ENCODE data around the gene DMXL1. TPM values are rescaled to one million over a fixed set of nuclear protein-coding genes. Genes with fewer than 3 reads are reported as not detected.
A peak's percentile ranks its signal among the peaks of the same experiment; 100 is the strongest.
"Not testable (repeated sequence)": the region's sequence is repeated elsewhere in the genome, so short reads cannot be mapped to it uniquely, and the experiment has no call there.

Gene DMXL1
- total and polyA plus RNA-seq, 2 experiments from 2014 or later, result 12.0 to 32.4 TPM

- Histone ChIP-seq H4K20me1 (ENCODE audit: insufficient read depth) (no peaks in the 10 kb centered on the region), H3K9me2 (ENCODE audit: insufficient read depth) (no peaks in the 10 kb centered on the region), H3K9ac (no peak overlapping the region), H3K9me3 (ENCODE audit: low read depth) (no peaks in the 10 kb centered on the region), H3K79me2 (ENCODE audit: insufficient read depth) (no peaks in the 10 kb centered on the region), H3K27ac (no peak overlapping the region), H3F3A (ENCODE audit: insufficient read depth) (no peaks in the 10 kb centered on the region), H3K4me2 (ENCODE audit: unreplicated experiment) (no peak overlapping the region), H3K36me3 (ENCODE audit: low read depth) (peaks cover 15% of the 10 kb centered on the region; the same call in 1 of the 2 replicates), H3K27me3 (replicated peaks; ENCODE audit: insufficient read depth) (no peaks in the 10 kb centered on the region), H3K4me3 (no peak overlapping the region), H3K4me1 (ENCODE audit: insufficient read depth) (no peaks in the 10 kb centered on the region), H2AFZ (no peak overlapping the region)
- 95 to 96% methylated on average over 1 of the region's 1 CpG for whole genome bisulfite sequencing, 2 experiments (ENCODE audit: low coverage in 1 of 2, low lambda C conversion rate in 2 of 2, missing lambda C conversion rate in 2 of 2)
- TF ChIP-seq EZH2 (IDR thresholded peaks at IDR 0.05; ENCODE audit: insufficient read depth, poor library complexity, severe bottlenecking) (no peak), EZH2phosphoT487 (IDR thresholded peaks at IDR 0.05; ENCODE audit: insufficient read depth, low read depth) (no peak)
- peak; percentile 20 for DNase-seq
- in situ Hi-C loops (cut with MboI), result no loop called here
Measured at GRCh38 chr5:119179857-119180641, 109.2 kb downstream of the DMXL1 start.

GRCh38 chr5:119185512-119185911 is 114.6 kb downstream of the DMXL1 start:
- H3K79me2 ChIP-seq (ENCODE audit: insufficient read depth); H3K4me1 ChIP-seq (ENCODE audit: insufficient read depth); H3K4me2 ChIP-seq (ENCODE audit: unreplicated experiment); DNase-seq; in situ Hi-C loops (cut with MboI); H2AFZ ChIP-seq; H3K9me2 ChIP-seq (ENCODE audit: insufficient read depth); H4K20me1 ChIP-seq (ENCODE audit: insufficient read depth); H3K27ac ChIP-seq; H3K27me3 ChIP-seq (replicated peaks; ENCODE audit: insufficient read depth); H3K9ac ChIP-seq; H3F3A ChIP-seq (ENCODE audit: insufficient read depth); H3K9me3 ChIP-seq (ENCODE audit: low read depth); H3K36me3 ChIP-seq (ENCODE audit: low read depth); H3K4me3 ChIP-seq: not testable (repeated sequence)
- 53 to 55% methylated on average over 2 of the region's 2 CpGs for WGBS, 2 experiments (ENCODE audit: low coverage in 1 of 2, low lambda C conversion rate in 2 of 2, missing lambda C conversion rate in 2 of 2)

- no peaks in the 10 kb centered on the region for H3K27me3 ChIP-seq (replicated peaks; ENCODE audit: insufficient read depth)
- H4K20me1 ChIP-seq (ENCODE audit: insufficient read depth), result no peaks in the 10 kb centered on the region
- H3K9ac ChIP-seq, result no peak overlapping the region
- no peaks in the 10 kb centered on the region for H3K79me2 ChIP-seq (ENCODE audit: insufficient read depth)
- TF ChIP-seq EZH2 (IDR thresholded peaks at IDR 0.05; ENCODE audit: insufficient read depth, poor library complexity, severe bottlenecking) (no peak), EZH2phosphoT487 (IDR thresholded peaks at IDR 0.05; ENCODE audit: insufficient read depth, low read depth) (no peak)
- H3K9me3 ChIP-seq (ENCODE audit: low read depth), result no peaks in the 10 kb centered on the region
- in situ Hi-C loops (cut with MboI), result no loop called here
- H2AFZ ChIP-seq, result no peak overlapping the region
- no peak for DNase-seq
- no peaks in the 10 kb centered on the region for H3K36me3 ChIP-seq (ENCODE audit: low read depth)
- H3K9me2 ChIP-seq (ENCODE audit: insufficient read depth), result no peaks in the 10 kb centered on the region
- 93 to 94% methylated on average over 7 of the region's 7 CpGs for WGBS, 2 experiments (ENCODE audit: low coverage in 1 of 2, low lambda C conversion rate in 2 of 2, missing lambda C conversion rate in 2 of 2)
- H3F3A ChIP-seq (ENCODE audit: insufficient read depth), result no peaks in the 10 kb centered on the region
- H3K27ac ChIP-seq, result no peak overlapping the region
- H3K4me2 ChIP-seq (ENCODE audit: unreplicated experiment), result no peak overlapping the region
- no peak overlapping the region for H3K4me3 ChIP-seq
- H3K4me1 ChIP-seq (ENCODE audit: insufficient read depth), result no peaks in the 10 kb centered on the region
Measured at GRCh38 chr5:119187776-119188529, 117.1 kb downstream of the DMXL1 start.

- Histone ChIP-seq H3K4me1 (ENCODE audit: insufficient read depth) (no peaks in the 10 kb centered on the region), H3K4me3 (no peak overlapping the region), H3K9ac (no peak overlapping the region), H3K4me2 (ENCODE audit: unreplicated experiment) (no peak overlapping the region), H3K79me2 (ENCODE audit: insufficient read depth) (no peaks in the 10 kb centered on the region), H3K9me2 (ENCODE audit: insufficient read depth) (no peaks in the 10 kb centered on the region), H2AFZ (no peak overlapping the region), H3F3A (ENCODE audit: insufficient read depth) (no peaks in the 10 kb centered on the region), H4K20me1 (ENCODE audit: insufficient read depth) (no peaks in the 10 kb centered on the region), H3K9me3 (ENCODE audit: low read depth) (no peaks in the 10 kb centered on the region), H3K36me3 (ENCODE audit: low read depth) (0 out of 2 replicates have a peak, but pooled peaks cover 10% of the 10 kb centered on the region), H3K27me3 (replicated peaks; ENCODE audit: insufficient read depth) (no peaks in the 10 kb centered on the region), H3K27ac (no peak overlapping the region)
- no peak for TF ChIP-seq EZH2phosphoT487 (IDR thresholded peaks at IDR 0.05; ENCODE audit: insufficient read depth, low read depth)
- TF ChIP-seq EZH2 (IDR thresholded peaks at IDR 0.05; ENCODE audit: insufficient read depth, poor library complexity, severe bottlenecking), result no peak
- no peak for DNase-seq
- in situ Hi-C loops (cut with MboI), result no loop called here
- WGBS, 2 experiments (ENCODE audit: low coverage in 1 of 2, low lambda C conversion rate in 2 of 2, missing lambda C conversion rate in 2 of 2), result 84 to 97% methylated on average over 1 of the region's 1 CpG
Measured at GRCh38 chr5:119190470-119191095, 119.7 kb downstream of the DMXL1 start.

Data from GM23248 (cell line).